Nephron (organoid): Measurements from ENCODE around the gene CPXM1.
A peak's percentile ranks its signal among the peaks of the same experiment; 100 is the strongest.

Experiments used
- H3K27ac Mint-ChIP-seq, 3 experiments: 2 replicates each; pipeline ENCODE4 v1.8.0; 2020; ENCODE audit warnings: mixed read lengths in 3 of 3, mild to moderate bottlenecking in 2 of 3, moderate library complexity in 1 of 3
- H3K27me3 Mint-ChIP-seq: 2 replicates; pipeline ENCODE4 v1.8.0; 2021; ENCODE audit warnings: low read depth, mild to moderate bottlenecking, moderate library complexity, mixed read lengths
- H3K36me3 Mint-ChIP-seq: 2 replicates; pipeline ENCODE4 v1.8.0; 2020; ENCODE audit warnings: low read depth, mixed read lengths
- H3K4me1 Mint-ChIP-seq: 2 replicates; pipeline ENCODE4 v1.8.0; 2020; ENCODE audit warnings: mixed read lengths
- H3K4me3 Mint-ChIP-seq, 3 experiments: 2 replicates each; pipeline ENCODE4 v1.8.0; 2020; ENCODE audit warnings: mild to moderate bottlenecking in 3 of 3, mixed read lengths in 3 of 3, moderate library complexity in 2 of 3
- H3K9me3 Mint-ChIP-seq: 2 replicates; pipeline ENCODE4 v1.8.0; 2020; ENCODE audit warnings: mixed read lengths
- TF ChIP-seq, protein P1 (sequence below), 3 experiments: fragments of 200-600 bp; sonication (generic); IDR thresholded peaks; one replicate each; pipeline ENCODE4 v1.5.0; 2021; ENCODE audit warnings: antibody characterized with exemption in 3 of 3; ENCODE audit not compliant: unreplicated experiment in 3 of 3

Gene CPXM1

DNA sequence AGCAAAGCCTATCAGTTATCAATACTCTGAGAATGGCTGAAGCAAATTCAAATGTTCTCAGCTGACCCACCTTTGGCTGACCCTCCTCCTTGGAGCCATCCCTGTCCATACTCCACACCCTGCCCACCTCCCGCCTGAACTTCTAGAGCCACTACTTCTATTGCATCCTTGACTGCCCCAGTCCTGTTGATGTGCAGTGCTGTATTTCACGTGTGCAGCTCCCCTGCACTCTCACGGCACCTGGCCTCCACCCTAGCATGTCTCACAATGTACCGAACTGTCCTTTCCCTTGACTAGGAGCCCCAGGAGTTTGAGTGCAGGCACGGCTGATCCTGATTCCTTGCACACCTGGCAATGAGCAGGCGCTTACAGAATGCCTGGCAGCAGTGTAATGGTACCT lies 7.0 kb downstream of the CPXM1 start:
- Mint-ChIP-seq H3K4me3 (no peak overlapping the region), H3K27me3 (no peaks in the 10 kb centered on the region), H3K4me1 (no peaks in the 10 kb centered on the region)

DNA sequence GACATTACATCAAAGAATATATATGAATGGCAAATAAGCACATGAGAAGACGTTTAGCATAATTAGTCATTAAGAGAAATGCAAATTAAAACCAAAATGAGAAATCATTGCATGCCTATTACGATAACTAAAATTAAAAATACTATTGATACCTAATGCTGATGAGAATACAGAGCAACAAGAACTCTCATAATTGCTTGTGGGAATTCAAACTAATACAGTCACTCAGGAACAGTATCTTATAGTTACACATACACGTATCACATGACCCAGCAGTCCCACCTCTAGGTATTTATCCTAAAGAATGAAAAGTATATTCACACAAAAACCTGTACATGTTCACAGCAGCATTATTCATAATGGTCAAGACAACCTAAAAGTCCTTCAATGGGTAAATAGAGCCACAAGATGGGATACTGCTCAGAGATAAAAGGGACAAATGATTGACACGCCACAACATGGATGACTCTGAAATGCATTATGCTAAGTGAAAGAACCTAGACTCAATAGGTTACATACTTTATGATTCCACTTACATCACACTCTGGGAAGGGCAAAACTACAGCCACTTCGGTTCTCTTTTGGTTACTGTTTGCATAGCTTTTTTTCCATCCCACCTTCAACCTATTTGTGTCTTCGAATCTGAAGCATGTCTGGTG lies 16.4 kb downstream of the CPXM1 start:
- peaks cover 8% of the 10 kb centered on the region for H3K9me3 Mint-ChIP-seq
- H3K4me1 Mint-ChIP-seq = no peaks in the 10 kb centered on the region
- TF ChIP-seq, protein P1, sequence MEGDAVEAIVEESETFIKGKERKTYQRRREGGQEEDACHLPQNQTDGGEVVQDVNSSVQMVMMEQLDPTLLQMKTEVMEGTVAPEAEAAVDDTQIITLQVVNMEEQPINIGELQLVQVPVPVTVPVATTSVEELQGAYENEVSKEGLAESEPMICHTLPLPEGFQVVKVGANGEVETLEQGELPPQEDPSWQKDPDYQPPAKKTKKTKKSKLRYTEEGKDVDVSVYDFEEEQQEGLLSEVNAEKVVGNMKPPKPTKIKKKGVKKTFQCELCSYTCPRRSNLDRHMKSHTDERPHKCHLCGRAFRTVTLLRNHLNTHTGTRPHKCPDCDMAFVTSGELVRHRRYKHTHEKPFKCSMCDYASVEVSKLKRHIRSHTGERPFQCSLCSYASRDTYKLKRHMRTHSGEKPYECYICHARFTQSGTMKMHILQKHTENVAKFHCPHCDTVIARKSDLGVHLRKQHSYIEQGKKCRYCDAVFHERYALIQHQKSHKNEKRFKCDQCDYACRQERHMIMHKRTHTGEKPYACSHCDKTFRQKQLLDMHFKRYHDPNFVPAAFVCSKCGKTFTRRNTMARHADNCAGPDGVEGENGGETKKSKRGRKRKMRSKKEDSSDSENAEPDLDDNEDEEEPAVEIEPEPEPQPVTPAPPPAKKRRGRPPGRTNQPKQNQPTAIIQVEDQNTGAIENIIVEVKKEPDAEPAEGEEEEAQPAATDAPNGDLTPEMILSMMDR (IDR thresholded peaks at IDR 0.05; ENCODE audit: unreplicated experiment in 3 of 3) = no peak
- peaks cover 26% of the 10 kb centered on the region for H3K27me3 Mint-ChIP-seq
- no peaks in the 10 kb centered on the region for H3K36me3 Mint-ChIP-seq
- H3K27ac Mint-ChIP-seq = no peak overlapping the region
- H3K4me3 Mint-ChIP-seq = no peak overlapping the region

More for the DNA sequence above, 7.0 kb downstream of the CPXM1 start:
- H3K9me3 Mint-ChIP-seq = peaks cover 3% of the 10 kb centered on the region
- TF ChIP-seq, protein P1 (IDR thresholded peaks at IDR 0.05; ENCODE audit: unreplicated experiment in 3 of 3) = no peak
- peaks cover 58% of the 10 kb centered on the region for H3K36me3 Mint-ChIP-seq
- H3K27ac Mint-ChIP-seq = peak overlapping the region in 2 of 3 experiments; percentile 20 to 50

DNA sequence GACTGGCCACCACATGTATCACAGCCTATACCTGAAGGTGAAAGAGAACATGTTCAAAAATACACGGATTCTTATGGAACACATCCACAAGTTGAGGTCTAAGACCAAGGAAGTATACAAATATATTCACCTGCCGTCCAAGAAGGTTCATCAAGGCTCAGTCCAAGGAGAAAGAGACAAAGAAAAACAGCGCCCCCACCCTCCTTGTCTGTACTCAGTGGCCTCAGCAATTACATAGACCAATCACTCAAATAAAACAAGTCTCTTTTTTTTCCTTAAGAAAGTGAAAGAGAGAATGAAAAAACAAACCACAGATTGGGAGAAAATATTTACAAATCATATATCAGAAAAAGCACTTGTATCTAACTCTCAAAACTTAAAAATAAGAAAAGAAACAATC lies 19.5 kb downstream of the CPXM1 start:
- Mint-ChIP-seq H3K4me1 (no peaks in the 10 kb centered on the region), H3K27me3 (peaks cover 26% of the 10 kb centered on the region), H3K27ac (no peak overlapping the region), H3K4me3 (no peak overlapping the region), H3K36me3 (no peaks in the 10 kb centered on the region), H3K9me3 (peaks cover 8% of the 10 kb centered on the region)
- TF ChIP-seq, protein P1 (IDR thresholded peaks at IDR 0.05; ENCODE audit: unreplicated experiment in 3 of 3) = no peak

DNA sequence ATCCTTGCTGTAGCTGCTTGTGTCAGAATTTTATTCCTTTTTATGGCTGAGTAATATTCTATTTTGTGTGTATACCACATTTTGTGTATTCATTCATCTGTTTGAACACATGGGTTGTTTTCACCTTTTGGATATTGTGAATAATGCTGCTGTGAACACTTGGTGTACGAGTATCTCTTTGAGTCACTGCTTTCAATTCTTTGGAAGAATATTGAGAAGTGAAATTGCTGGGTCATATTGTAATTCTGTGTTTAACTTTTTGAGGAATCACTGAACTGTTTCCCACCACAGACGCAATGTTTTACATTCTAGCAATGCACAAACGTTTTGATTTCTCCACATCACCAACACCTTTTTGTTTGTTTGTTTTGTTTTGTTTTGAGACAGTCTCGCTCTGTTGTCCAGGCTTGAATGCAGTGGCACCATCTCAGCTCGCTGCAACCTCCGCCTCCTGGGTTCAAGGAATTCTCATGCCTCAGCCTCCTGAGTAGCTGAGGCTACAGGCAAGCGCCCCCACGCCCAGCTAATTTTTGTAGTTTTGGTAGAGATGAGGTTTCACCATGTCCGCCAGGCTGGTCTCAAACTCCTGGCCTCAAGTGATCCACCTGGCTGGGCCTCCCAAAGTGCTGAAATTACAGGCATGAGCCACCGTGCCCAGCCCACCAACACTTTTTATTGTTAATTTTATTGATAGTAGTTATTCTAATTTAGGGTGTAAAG lies 21.7 kb downstream of the CPXM1 start:
- Mint-ChIP-seq H3K9me3 (peaks cover 12% of the 10 kb centered on the region), H3K27ac (no peak overlapping the region), H3K36me3 (no peaks in the 10 kb centered on the region), H3K4me1 (no peaks in the 10 kb centered on the region), H3K4me3 (no peak overlapping the region), H3K27me3 (peaks cover 19% of the 10 kb centered on the region)
- TF ChIP-seq, protein P1 (IDR thresholded peaks at IDR 0.05; ENCODE audit: unreplicated experiment in 3 of 3) = no peak

DNA sequence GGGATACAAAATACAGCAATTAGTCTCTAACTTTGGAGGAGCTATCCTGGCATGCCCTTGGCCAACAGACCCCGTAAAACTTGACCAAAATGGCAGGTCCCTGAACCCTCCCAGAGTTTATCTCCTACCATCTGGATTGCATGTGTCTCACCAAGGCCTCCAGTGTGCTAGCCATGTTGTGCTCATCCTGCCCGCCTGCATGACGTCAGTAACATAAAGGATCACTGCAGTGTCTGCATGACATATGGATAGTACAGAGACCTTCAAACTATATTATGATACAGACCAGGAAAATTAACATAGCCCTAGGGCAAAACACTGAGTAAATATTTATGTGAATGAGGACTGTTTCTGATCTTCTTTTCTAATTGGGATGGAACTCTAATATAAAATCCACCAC lies 25.3 kb downstream of the CPXM1 start:
- TF ChIP-seq, protein P1 (IDR thresholded peaks at IDR 0.05; ENCODE audit: unreplicated experiment in 3 of 3) = no peak
- Mint-ChIP-seq H3K4me3 (no peak overlapping the region), H3K9me3 (peaks cover 12% of the 10 kb centered on the region), H3K27me3 (peaks cover 9% of the 10 kb centered on the region), H3K36me3 (no peaks in the 10 kb centered on the region), H3K27ac (no peak overlapping the region), H3K4me1 (no peaks in the 10 kb centered on the region)
